GM12878 (cell line): ENCODE measurements around the gene SLC9C2. TPM values are rescaled to one million over a fixed set of nuclear protein-coding genes. Genes with fewer than 3 reads are reported as not detected.
"Not testable (repeated sequence)": the region's sequence is repeated elsewhere in the genome, so short reads cannot be mapped to it uniquely, and the experiment has no call there.

ENCODE experiments used
- ATAC-seq: fragments of 200-7000 bp; cut with Tn5 transposase; 3 replicates; pipeline ENCODE4 v1.9.1; 2020; ENCODE audit warnings: mild to moderate bottlenecking, moderate library complexity
- BruUV-seq: library from RNA; stranded (reverse); fragments of 400-500 nt; replicated peaks from 2 replicates; lab custom pipeline; 2021; lab: Mats Ljungman, UMichigan
- CTCF ChIA-PET: fragments of 300-600 bp; sonication (Branson Sonifier 250); formaldehyde crosslinking; extraction: SDS; loops from one replicate; lab custom pipeline; 2021; ENCODE audit warnings: inconsistent platforms; lab: Yijun Ruan, JAX
- POLR2A ChIA-PET: fragments of 350-600 bp; formaldehyde crosslinking; extraction: SDS; loops from one replicate; lab custom pipeline; 2021; ENCODE audit warnings: inconsistent platforms; lab: Charles Lee
- RAD21 ChIA-PET: fragments of 300-600 bp; sonication (Branson Sonifier 250); formaldehyde crosslinking; loops from one replicate; lab custom pipeline; 2023; ENCODE audit warnings: antibody characterized with exemption; ENCODE audit not compliant: unreplicated experiment; lab: Charles Lee
- SMC1A ChIA-PET: fragments of 300-600 bp; sonication (Branson Sonifier 250); formaldehyde crosslinking; loops from one replicate; lab custom pipeline; 2023; ENCODE audit not compliant: unreplicated experiment, uncharacterized antibody; lab: Charles Lee
- DNase-seq: peaks from one replicate; pipeline ENCODE4 v3.0.0-alpha.2; 2011; ENCODE audit warnings: low read depth, low spot score
- FAIRE-seq: peaks from 3 replicates; lab custom pipeline; 2011; peaks lifted over from hg19 to GRCh38; lab: Jason Lieb, UNC
- H2AFZ ChIP-seq: 2 replicates; pipeline ENCODE4 v1.6.0; 2011; ENCODE audit warnings: low read depth, low read length, control low read depth; ENCODE audit not compliant: control insufficient read depth
- H3K27ac ChIP-seq: 2 replicates; pipeline ENCODE4 v1.5.1; 2011; ENCODE audit warnings: control low read depth; ENCODE audit not compliant: control insufficient read depth, insufficient read depth
- H3K27me3 ChIP-seq, 2 experiments: replicated peaks in 1 of 2; 2 replicates each; pipeline versions ENCODE4 v1.6.0 to v1.6.1; 2011; ENCODE audit warnings: low read length in 1 of 2; ENCODE audit not compliant: control insufficient read depth in 2 of 2, insufficient read depth in 2 of 2
- H3K36me3 ChIP-seq, 2 experiments: 2 replicates each; pipeline ENCODE4 v1.5.1; 2011; ENCODE audit warnings: low read length in 1 of 2; ENCODE audit not compliant: control insufficient read depth in 2 of 2, insufficient read depth in 2 of 2
- H3K4me1 ChIP-seq: 2 replicates; pipeline ENCODE4 v1.6.1; 2011; ENCODE audit warnings: mild to moderate bottlenecking, low read length, moderate library complexity, mixed read lengths; ENCODE audit not compliant: control insufficient read depth, insufficient read depth
- H3K4me2 ChIP-seq: 2 replicates; pipeline ENCODE4 v1.6.0; 2011; ENCODE audit warnings: control low read depth; ENCODE audit not compliant: control insufficient read depth, insufficient read depth
- H3K4me3 ChIP-seq: fragments of 200-600 bp; sonication (generic); 2 replicates; pipeline ENCODE4 v1.5.1; 2016
- H3K79me2 ChIP-seq: 2 replicates; pipeline ENCODE4 v1.6.0; 2011; ENCODE audit warnings: low read length; ENCODE audit not compliant: control insufficient read depth, insufficient read depth
- H3K9ac ChIP-seq: 2 replicates; pipeline ENCODE4 v1.8.0; 2011; ENCODE audit warnings: low read length, control low read depth, mixed read lengths; ENCODE audit not compliant: control insufficient read depth, insufficient read depth
- H3K9me3 ChIP-seq: replicated peaks from 3 replicates; pipeline ENCODE4 v1.5.1; 2011; ENCODE audit warnings: mild to moderate bottlenecking, low read length; ENCODE audit not compliant: control insufficient read depth, insufficient read depth
- H4K20me1 ChIP-seq: 2 replicates; pipeline ENCODE4 v1.6.0; 2011; ENCODE audit not compliant: control insufficient read depth, insufficient read depth
- BCL11A ChIP-seq: IDR thresholded peaks from 2 replicates; pipeline ENCODE4 v1.6.1; 2011; ENCODE audit warnings: low read depth, low read length
- BRCA1 ChIP-seq: IDR thresholded peaks from 2 replicates; pipeline ENCODE4 v1.6.1; 2011; ENCODE audit warnings: low read depth, low read length, improper control_type of control experiment
- CHD2 ChIP-seq: IDR thresholded peaks from 2 replicates; pipeline ENCODE4 v1.6.1; 2011; ENCODE audit warnings: low read depth, low read length, improper control_type of control experiment, borderline replicate concordance
- IKZF1 ChIP-seq: fragments of 450-650 bp; conservative IDR thresholded peaks from 2 replicates; pipeline ENCODE4 v1.6.1; 2017; ENCODE audit warnings: antibody characterized with exemption, mild to moderate bottlenecking
- PML ChIP-seq: IDR thresholded peaks from 2 replicates; pipeline ENCODE4 v1.6.1; 2012; ENCODE audit warnings: low read length, inconsistent platforms
- POLR2AphosphoS2 ChIP-seq: IDR thresholded peaks from 2 replicates; pipeline ENCODE4 v1.6.1; 2011; ENCODE audit warnings: low read depth, mild to moderate bottlenecking, low read length, improper control_type of control experiment, moderate library complexity
- POU2F2 ChIP-seq: IDR thresholded peaks from 3 replicates; pipeline ENCODE4 v1.6.1; 2011; ENCODE audit warnings: low read depth, mild to moderate bottlenecking, low read length, borderline replicate concordance
- TARDBP ChIP-seq: IDR thresholded peaks from 2 replicates; pipeline ENCODE4 v1.6.1; 2016; ENCODE audit warnings: borderline replicate concordance
- WGBS: methylation state at CpG from one replicate; pipeline ENCODE4 v1.1.6; 2016; ENCODE audit warnings: low lambda C conversion rate; ENCODE audit not compliant: insufficient replicate concordance, insufficient coverage; ENCODE audit errors: missing lambda C conversion rate; 5-methylcytosine and 5-hydroxymethylcytosine counted together
- in situ Hi-C: fragments of 300-500 bp; cut with MboI; formaldehyde crosslinking; loops from 9 replicates; pipeline ENCODE4 v1.14.3; 2018; ENCODE audit warnings: mixed read lengths
- intact Hi-C: fragments of 100-400 bp; cut with micrococcal nuclease; formaldehyde crosslinking; loops from one replicate; pipeline ENCODE4 v1.14.2; 2022; ENCODE audit not compliant: unreplicated experiment
- polyA plus RNA-seq, 11 experiments: library from polyadenylated mRNA; depleted of rRNA in 4 of 11; unstranded in 6 of 11; stranded (reverse) in 5 of 11; fragments of >200 nt; fragmentation: Nextera tagmentation in 4 of 11; fragmentation: Illumina TruSeq in 1 of 11; extraction: Ambion mirVana in 4 of 11; extraction: Trizol in 1 of 11; gene quantifications; 1 replicate in 1 of 11; 2 replicates in 10 of 11; pipeline versions ENCODE4 v1.2.1 to v1.2.3, GENCODE V29; 2011 to 2016; ENCODE audit warnings: inconsistent platforms in 2 of 11, missing spikeins in 2 of 11, low read depth in 1 of 11
- total RNA-seq, 4 experiments: library from RNA; depleted of rRNA in 3 of 4; stranded (reverse); fragments of >200 nt in 3 of 4; fragmentation: Illumina TruSeq in 1 of 4; extraction: Trizol in 1 of 4; gene quantifications; 2 replicates each; pipeline versions ENCODE4 v1.2.1 to v1.2.3, GENCODE V29; 2013 to 2021

The SLC9C2 gene
- total and polyA plus RNA-seq, 10 of the 15 experiments (the other 5 are each of a cell fraction or from before 2014, with no cell fraction given), result not detected

- WGBS, result 85% methylated on average over 8 of the region's 8 CpGs
- H3K4me3 ChIP-seq, ATAC-seq, H3K4me2 ChIP-seq, H3K27me3 ChIP-seq, RAD21 ChIA-PET, H3K9me3 ChIP-seq, H3K27ac ChIP-seq, intact Hi-C loops, H4K20me1 ChIP-seq, H3K4me1 ChIP-seq, SMC1A ChIA-PET, FAIRE-seq, H3K36me3 ChIP-seq, POLR2A ChIA-PET, H3K79me2 ChIP-seq, H3K9ac ChIP-seq, in situ Hi-C loops, BruUV-seq, DNase-seq, H2AFZ ChIP-seq, CTCF ChIA-PET: not testable (repeated sequence)
Observed at GRCh38 chr1:173493125-173493524, 109.7 kb downstream of the SLC9C2 start.

DNA sequence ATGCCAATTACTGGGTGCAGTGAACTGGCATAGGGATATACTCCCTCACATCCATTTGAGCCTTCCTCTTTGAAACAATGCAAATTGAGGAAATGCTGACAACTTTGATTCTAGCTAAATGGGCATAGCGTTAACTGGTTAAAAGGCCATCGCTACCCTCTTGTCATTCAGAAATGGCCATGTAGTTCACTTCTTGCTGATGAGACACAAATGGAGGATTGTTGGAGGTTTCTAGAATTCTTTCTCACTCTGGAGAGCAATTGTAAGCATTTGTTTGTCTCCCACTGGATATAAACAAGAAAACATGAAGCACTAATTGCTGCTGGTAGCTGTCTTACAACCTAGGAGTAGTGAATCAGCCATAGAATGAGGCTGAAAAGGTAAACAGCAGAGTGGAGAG, 111.4 kb downstream of the SLC9C2 start:
- Histone ChIP-seq H3K9me3 (no peaks in the 10 kb centered on the region; the same call in 2 of the 3 replicates), H3K27me3 (no peaks in the 10 kb centered on the region), H4K20me1 (no peaks in the 10 kb centered on the region), H3K4me2 (no peak overlapping the region)
- TF ChIP-seq POLR2AphosphoS2, result no peak
- TF ChIP-seq BRCA1, result no peak
- TF ChIP-seq CHD2, result no peak
- TF ChIP-seq BCL11A, result no peak
- no peak for TF ChIP-seq IKZF1
- no peak for TF ChIP-seq TARDBP
- TF ChIP-seq POU2F2, result no peak
- TF ChIP-seq PML, result no peak
- TF ChIP-seq, all 136 proteins: peak for 0
- SMC1A ChIA-PET, result no interaction called here
- CTCF ChIA-PET, result no interaction called here
- in situ Hi-C loops (no loop called here), intact Hi-C loops (no loop called here)
- POLR2A ChIA-PET, result no interaction called here
- H3K4me1 ChIP-seq, result no peaks in the 10 kb centered on the region
- no peak for FAIRE-seq
- no peak for ATAC-seq
- H3K9ac ChIP-seq, result no peak overlapping the region
- no peak overlapping the region for H2AFZ ChIP-seq
- H3K27ac ChIP-seq, result no peak overlapping the region
- no peaks in the 10 kb centered on the region for H3K79me2 ChIP-seq
- no TSS peak for BruUV-seq
- peaks cover 5 to 10% of the 10 kb centered on the region in 2 experiments; a peak in 3 of 4 replicates for H3K36me3 ChIP-seq
- no peak overlapping the region for H3K4me3 ChIP-seq
- no peak for DNase-seq
- WGBS, result 94% methylated on average over 2 of the region's 2 CpGs
- RAD21 ChIA-PET, result no interaction called here
